NCI-H2081 treated with DMSO at 0.1 percent for 48 hours (cell line): ENCODE results near the gene EIF4G2.

Experiments used
- DNase-seq: peaks from one replicate; lab custom pipeline; 2025; lab: John Stamatoyannopoulos, UW

Gene EIF4G2

DNA sequence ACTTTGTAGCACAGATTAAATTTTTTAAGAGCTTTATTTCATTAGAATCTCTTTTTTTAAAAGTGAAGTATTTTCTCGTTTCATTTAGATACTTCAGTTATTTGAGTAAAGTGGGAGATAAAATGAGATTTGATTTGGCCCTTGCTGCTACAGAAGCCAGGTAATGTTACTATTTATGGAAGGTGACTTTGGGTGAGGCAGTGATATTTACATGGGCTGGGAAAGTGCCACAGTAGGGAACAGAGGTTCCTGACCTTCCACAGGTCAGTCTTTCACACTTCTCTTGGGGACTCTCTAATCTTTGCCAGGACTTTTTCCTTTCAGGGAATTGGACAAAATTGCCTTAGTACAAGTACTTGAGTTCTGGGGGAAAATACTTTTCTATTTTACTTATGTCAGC is 37.3 kb downstream of the EIF4G2 start:
- no peak for DNase-seq

DNA sequence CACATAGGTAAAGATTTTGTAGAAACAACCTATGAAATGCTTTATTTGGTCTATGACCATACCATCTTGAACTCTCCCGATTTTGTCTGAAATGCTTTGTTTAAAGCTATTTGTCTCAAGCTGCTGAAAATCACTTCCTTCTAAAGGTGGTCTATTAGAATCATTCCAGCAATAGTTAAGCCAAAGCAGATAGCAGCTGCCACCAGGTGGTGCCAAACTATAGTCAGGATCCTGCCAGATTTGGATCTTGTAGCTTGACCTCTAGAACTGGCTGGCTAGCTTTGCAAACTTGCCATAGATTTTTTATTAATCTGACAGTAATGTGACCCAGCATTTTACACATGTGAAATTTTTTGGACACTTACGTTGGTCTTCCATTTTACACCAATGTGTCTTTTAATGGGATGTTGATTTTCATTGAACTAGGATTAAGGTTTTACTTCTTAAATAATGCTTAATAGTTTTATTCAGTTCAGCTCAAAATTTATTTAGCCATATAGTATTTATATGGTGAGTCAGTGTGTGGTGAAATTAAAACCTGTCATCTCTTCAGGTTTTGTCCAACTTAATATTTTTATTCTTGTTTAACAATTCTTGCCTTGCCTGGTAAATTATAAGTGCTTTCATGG is 38.0 kb downstream of the EIF4G2 start:
- peak; percentile 17 for DNase-seq

DNA sequence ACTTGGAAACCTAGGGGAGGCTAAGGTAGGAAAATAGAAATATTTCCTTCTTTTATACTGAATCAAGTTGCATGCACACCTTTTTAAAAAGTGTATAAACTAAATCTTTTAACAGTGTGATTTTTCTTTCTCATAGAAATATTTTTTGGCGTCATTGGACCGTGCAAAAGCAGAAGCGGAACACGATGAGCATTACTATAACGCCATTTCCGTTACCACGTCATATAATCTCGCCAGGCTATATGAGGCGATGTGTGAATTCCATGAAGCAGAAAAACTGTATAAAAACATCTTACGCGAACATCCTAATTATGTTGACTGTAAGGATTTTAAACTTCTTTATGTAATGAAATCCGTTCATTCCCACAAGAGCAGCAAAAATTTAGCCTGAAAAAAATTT is 44.3 kb downstream of the EIF4G2 start:
- no peak for DNase-seq

DNA sequence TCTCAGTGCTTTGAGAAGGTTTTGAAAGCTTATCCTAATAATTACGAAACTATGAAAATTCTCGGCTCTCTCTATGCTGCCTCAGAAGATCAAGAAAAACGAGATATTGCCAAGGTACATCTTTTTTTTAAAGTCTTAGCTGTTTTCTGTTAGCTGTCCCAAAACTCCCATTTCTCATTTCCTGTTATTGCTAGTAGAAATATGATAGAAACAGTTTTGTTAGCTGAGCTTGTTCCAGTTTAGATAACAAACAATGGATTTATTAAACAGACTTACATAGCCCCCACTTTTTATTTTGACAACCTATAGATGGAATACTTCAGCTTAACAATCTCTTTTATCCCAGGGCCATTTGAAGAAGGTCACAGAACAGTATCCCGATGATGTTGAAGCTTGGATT is 45.0 kb downstream of the EIF4G2 start:
- no peak for DNase-seq

DNA sequence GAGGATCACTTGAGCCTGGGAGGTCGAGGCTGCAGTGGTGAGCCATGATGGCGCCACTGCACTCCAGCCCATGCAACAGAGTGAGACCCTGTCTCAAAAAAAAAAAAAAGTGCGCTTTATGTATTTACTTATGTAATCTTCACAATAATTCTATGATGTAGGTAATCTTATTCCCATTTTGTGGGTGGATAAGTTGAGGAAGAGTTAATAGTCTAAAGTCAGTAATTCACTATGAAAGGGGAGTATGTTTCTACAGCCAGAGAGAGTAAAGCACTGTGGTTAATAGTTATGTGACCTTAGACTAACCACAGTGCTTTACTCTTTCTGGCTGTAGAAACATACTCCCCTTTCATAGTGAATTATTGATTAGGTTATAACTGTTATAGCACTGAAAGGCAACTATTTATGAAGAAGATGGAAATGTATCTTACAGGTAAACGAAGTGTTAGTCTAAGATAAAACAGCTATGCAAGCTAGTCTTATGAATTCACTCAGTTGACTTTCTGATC is 45.8 kb downstream of the EIF4G2 start:
- no peak for DNase-seq

DNA sequence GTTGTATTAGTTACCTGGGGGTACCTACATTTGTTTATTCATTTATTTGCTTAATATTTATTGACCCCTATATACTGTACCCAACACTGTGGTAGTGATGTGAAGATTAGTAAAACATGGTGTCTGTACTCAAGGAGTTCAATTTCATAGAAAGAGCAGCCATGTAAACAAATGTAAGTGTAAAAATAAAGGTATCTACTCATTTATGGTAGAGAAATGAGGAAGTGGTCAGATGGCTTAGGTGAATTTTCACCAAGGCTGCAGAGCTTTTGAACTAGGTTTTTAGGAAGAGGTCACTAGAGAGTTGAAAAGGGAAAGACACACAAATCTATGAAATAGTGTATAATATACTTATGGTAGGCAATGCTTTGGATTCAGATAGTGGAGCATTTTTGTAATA is 46.5 kb downstream of the EIF4G2 start:
- DNase-seq, result no peak

DNA sequence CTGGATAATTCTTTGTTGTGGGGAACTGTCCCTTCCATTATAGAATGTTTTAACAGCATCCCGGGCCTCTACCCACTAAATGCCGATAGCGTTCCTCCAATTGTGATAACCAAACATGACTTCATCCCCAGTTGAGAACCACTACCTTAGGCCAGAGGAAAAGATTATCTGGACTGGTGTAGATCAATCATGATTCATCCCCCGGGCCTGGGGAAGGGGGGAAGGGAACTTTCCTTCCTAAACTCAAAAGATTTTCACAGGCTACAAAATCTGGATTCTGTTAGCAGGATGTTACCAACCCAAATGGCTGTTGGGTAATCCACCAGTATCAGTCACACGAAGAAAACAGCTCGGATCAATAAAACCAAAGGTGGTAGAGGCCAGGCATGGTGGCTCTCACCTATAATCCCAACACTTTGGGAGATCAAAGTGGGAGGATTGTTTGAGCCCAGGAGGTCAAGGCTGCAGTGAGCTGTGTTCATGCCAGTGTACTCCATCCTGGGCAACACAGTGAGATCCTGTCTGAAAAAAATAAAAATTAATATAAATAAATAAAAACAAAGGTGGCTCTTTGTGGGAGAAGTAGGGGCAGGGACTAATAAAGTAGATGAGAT is 47.5 kb downstream of the EIF4G2 start:
- no peak for DNase-seq

DNA sequence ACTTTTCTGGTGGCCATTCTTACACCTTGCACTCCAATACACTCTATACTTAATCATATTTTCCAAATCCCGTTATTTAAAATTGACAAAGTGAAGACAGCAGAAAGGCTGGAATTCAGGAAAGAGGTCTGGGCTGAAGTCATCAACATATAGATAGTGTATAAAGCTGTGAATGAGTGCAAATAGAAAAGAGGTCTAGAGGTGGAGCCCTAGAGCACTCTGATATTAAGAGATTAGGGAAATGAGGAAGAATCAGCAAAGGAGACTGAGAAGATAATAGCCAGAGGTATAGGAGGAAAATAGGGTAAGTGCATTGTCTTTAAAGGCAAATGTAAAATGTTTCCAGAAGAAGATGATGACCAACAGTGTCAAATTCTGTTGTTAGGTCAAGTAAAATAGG is 49.8 kb downstream of the EIF4G2 start:
- DNase-seq, result no peak

DNA sequence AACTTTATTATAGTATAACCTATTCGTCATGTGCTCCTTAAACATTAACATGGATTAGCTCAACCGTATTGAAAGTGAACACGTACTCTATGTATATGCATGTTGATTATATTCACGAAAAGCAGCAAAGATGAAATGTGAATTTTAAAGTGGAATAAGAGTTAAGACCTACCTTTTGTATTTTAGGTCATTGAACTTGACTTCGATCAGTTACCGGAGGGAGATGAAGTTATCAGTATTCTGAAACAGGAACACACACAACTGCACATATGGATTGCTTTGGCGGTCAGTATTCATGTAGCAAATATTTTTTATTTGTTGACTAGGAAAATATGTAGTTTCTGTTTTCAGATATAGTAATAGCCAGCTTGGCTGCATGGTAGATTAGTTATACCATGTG is 56.2 kb downstream of the EIF4G2 start:
- no peak for DNase-seq

DNA sequence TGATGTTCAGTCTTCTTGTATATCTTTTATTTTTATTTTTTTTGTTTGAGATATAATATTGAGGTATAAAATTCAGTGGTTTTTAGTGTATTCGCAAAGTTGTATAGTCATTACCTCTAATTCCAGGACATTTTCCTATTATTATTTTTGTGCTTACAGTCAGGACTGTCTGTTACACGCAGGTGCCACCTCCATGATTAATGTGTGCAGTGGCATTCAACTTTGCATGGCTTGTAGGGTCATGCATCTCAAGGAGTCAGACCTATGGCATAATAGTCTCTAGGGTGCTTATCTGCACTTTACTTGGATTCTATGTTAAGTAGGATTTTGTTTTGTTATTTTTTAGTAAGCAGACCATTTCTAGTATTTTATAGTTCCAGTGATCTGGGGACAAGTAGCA is 56.7 kb downstream of the EIF4G2 start:
- DNase-seq, result no peak

DNA sequence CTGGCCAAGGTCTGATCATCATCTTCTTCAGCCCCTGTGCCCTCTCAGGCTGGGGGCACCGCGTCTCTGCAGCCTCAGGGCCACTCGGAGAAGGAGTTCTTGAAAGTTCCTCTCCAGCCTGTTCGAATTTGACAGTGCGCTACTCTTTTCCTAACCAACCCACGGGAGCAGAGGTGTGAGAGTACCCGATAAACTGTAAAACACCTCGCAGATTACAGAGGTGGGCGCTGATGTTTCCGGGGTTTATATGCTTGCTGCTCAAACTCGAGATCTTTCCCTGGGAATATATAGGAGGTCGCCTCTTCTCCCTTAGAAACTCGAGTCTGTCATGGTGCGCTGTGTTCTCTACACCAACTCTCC is 57.2 kb downstream of the EIF4G2 start:
- DNase-seq, result no peak

DNA sequence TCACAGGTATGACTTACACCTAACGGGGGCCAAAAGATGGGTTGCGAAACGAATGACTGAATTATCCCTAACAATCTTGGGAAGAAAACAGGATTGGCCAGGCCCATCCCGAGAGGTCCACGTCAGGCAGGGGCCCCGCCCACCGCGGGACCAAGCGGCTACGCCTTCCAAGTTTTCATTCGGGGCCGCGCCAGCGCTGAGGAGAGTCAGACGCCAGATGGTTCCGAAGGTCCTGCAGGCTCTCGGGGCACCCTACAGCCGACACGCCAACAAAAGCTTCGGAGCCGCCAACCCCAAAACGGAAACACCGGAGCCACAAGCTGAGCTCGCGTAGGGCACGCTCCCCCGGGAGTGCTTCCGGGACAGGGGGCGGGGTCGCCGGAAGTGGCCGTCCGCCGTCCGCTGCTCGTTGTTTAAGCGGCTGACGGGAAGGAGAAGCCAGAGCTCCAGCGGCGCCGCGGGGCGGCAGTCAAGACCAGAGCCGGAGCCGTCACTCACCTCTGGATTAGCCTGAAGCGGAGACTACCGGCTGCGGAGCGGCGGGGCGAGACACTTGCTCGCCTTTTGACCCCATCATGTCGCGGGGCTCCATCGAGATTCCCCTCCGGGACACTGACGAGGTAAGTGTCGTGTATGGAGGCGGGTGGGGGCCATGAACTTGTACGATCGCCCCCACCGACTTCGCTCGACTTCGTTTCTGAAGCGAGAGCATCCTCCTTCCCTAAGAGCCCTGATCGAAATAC is 57.7 kb downstream of the EIF4G2 start, which contains the start of gene CTR9:
Gene CTR9 (plus strand): TSS at position 409 of the 743 bp plus-strand sequence. CDS start 167 bp downstream, at position 576.
- DNase-seq, result peak; percentile 94

DNA sequence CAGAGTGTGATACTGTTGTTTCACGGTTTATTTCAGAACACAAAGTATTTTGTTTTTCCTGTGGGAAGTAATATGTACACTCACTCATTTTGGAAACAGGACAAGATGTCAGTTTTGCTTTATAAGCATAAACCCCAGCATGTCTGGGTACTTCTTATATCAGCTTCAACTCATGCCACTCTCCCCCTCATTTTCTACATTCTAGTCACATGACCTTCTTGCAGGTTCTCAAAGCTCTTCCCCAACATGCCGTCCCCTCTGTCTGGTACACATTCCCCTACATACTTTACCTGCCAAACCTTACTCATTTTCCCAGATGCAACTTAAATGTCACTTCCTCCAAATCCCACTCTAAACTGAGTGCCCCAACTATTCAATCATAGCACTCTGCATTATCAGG is 59.2 kb downstream of the EIF4G2 start:
- DNase-seq, result no peak

DNA sequence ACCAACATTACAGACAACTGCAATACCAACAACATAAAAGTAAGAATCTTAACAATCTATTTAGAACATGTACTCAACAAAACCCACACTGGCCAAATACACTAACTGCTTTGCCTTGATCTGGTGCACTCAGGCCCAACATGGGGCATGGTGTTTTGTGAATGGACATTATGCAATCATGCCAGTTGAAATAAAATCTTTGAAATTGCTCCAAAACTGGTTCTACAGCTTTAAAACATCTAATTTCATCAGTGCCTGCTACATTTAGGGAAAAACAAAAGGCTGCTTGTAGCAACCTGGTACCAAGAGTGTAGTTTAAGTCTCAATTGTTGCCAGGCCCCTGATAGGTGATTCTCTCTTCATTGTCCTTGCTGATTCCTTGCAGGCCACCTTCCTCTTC is 61.0 kb downstream of the EIF4G2 start:
- DNase-seq, result no peak
